GM19025 (cell line): ENCODE data around the gene RNF13.
"Not testable (repeated sequence)": the region's sequence is repeated elsewhere in the genome, so short reads cannot be mapped to it uniquely, and the experiment has no call there.

Experiments used
- ATAC-seq: cut with Tn5 transposase; IDR thresholded peaks from one replicate; pipeline ENCODE4 v1.9.1; 2021; ENCODE audit warnings: mild to moderate bottlenecking, low read depth, moderate library complexity; ENCODE audit not compliant: unreplicated experiment

Gene RNF13

DNA sequence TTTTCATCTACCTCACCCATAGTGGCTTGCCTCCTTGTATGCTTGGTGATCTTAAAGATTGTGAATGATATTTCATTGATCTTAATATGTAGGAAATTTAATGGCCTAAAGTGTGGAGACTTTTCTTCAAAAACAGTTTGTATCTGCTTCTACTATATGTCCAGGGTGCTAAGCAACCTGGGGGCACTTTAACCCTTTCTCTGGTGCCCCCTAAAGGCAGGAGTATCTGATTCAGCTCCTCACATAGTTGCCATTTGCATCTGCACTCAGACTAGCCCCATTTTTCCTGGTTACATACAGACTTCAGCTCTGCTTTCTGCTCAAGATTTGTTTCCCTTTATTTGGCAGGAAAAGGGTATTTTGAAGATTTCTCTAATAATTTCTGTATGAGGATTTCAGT is 162.9 kb downstream of the RNF13 start:
- no peak for ATAC-seq

DNA sequence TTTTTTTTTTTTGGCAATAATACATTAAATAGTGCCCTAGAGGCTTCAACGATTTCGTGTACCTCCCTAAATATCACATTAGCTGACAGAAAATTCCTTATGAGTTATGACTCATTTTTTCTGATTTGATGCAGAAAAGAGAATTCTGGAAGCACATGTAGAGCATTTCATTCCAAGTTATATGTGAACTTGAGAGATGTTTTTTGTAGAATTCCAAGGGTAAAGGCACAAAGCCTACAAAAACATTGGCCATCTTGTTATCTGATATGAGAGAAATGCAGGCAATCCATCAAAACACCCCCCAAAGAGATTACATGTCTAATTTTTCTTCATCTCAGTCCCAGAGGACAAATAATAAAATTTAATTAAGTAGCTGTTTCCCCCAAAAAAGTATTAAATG is 164.4 kb downstream of the RNF13 start:
- no peak for ATAC-seq

DNA sequence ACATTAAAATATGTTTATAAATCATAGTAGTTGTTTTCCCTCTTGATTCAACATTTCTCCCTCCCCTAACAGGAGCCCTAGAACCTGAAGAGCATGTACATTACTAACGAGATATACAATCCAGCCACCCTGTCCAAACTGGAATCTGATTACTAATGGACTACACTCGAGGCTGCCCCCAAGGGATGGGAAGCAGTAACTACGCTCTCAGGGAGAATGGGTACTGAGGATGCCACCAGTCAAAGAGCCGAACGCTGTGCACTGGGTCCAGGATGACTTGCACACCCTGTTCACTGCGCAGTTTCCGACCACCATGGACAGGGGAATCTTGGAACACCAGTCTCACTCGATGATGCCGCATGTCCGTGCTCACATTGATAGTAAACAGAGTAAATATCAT is 169.0 kb downstream of the RNF13 start:
- ATAC-seq, result not testable (repeated sequence)

DNA sequence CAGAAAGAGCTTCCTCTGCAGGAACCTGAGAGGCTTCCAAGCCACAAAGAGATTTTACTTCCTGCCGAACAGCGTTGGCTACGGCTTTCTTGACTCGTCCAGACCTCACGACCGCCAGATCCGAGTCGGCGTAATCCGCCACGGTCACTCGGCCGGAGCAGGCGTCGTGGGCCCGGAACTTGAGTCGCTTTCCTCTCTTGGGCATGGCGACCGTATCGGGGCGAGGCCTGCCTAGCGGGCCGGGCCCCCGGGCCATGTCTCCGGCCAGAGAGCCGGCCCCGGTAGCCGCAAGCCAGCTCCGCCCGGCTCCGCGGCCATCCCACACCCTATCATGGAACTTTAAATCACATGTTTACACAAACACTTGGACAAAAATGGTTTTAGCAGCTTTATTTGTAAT is 170.0 kb downstream of the RNF13 start:
- ATAC-seq, result not testable (repeated sequence)

DNA sequence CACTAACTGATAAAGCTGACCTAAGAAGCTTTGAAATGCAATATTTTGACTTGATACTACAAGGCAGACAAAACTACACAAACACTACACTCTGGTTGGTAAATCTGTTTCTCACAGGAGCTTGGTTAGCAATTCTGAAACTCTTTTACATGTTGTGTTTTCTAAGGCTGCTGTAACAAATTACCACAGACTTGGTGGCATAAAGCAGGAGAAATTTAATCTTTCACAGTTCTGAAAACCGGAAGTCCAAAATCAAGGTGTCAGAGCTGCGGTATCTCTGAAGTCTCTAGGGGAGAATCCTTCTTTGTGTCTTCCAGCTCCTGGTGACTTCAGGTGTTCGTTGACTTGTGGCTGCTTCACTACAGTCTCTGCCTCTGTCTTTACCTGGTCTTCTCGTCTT is 170.6 kb downstream of the RNF13 start:
- ATAC-seq, result no peak

DNA sequence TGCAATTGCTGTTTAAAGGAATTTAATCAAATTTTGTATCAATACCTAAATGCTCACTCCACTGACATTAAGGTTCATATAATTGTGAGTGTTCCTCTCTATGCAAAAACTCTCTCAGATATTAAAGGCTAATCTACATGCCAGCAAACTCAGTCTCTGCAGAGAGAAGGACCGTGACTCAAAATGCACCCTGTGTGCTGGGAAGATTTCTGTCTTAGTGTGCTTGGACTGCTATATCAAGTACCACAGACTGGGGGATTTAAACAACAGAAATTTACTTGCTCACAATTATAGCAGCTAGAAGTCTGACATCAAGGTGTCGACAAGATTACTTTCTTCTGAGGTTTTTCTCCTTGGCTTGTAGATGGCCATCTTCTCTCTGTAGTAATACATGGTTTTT is 176.3 kb downstream of the RNF13 start:
- no peak for ATAC-seq

DNA sequence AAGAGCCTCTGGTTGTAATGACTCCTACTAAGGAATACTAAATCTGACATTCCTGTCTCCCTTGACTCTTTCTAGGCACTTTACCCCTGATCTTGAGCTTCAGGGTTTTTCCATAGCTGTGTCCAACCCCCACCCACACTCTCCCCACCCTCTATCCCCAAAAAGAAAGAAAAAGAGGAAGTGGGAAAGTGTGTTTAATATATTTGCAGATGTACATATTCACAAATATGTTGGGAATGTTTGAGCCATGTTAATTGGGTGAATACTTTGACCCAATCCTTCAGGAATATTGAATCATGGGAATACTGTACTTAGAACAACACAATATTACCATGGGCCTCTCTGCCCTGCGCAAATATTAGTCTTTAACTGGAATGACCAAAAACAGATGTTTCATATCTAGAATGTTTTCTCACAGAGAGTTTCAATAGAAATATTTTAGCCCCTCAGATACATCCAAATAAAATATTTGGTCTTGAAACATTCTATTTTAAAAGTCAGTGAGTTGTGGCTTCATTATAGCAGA is 177.5 kb downstream of the RNF13 start:
- no peak for ATAC-seq

DNA sequence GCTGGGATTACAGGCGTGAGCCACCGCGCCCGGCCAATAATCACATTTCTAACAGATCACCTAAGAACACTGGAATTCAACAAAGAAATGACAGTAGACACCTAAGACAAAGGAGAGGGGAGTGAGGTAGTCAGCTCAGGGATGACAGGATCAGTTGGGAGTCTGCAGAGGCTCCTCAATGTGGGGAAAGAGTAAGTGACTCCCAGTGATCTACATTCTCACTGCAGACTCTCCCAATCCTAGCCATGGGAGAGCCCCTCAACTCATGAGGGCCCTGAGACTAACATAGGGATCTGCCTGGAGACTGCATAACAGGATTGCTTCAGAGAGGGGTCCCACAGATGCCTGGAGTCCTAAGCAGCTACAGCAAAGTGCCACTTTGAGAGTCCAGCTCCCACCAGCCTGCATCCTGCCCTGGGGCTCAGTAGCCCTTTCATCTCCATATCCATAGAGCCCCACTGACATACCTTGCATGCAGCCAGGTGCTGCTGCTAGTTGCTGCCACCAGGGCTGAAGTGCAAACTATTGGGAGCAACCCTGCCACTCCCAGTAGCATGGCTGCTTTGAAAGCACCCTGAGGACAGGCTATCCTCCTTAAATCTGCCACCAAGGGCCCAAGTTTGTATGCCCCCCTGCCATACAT is 179.5 kb downstream of the RNF13 start:
- ATAC-seq, result no peak

DNA sequence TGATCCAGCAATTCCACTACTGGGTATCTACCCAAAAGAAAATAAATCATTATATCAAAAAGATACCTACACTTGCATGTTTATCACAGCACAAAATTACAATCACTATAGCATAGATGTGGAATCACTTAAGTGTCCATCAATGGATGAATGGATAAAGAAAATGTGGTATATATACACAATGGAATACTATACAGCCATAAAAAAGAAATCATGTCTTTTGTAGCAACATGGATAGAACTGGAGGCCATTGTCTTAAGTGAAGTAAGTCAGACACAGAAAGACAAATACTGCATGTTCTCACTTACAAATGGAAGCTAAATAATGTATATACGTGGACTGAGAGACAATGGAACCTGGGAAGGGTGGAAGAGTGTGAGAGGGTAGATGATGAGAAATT is 185.9 kb downstream of the RNF13 start:
- ATAC-seq, result no peak

DNA sequence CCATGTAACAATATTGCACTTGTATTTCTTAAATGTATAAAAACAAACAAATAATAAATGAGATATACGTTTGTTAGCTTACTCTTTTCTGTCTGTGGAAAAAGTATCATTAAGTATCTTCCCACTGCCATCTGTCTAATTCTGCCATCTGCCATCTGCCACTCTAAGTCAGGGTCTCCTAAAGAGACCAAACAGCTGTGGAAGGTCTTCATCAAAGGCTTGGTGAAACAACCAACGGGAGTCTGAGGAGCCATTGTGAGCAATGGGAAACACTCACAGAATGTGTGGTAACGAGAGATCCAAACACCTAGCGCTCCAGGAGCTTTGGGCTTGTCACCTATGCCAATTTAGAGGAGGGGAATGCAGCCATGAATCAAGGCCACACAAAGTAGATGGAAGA is 186.4 kb downstream of the RNF13 start:
- ATAC-seq, result no peak

DNA sequence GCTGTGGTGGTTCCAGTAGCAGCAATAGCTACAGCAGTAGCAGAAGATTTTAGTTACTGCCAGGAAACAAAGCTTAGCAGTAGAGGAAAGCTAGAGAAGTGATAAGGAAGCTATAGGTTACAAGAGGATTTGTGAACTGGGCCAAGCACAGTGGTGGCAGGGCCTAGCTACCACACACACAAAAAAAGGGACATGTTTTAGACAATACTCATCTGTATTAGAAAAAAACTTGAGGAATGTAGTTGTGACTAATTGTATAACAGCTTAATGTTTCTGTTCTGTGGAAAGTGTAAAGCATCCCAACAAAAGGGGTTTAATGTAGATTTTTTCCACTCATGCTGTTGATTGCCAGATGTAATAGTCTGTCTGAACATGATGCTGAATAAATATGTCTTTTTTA is 187.6 kb downstream of the RNF13 start:
- ATAC-seq, result no peak

DNA sequence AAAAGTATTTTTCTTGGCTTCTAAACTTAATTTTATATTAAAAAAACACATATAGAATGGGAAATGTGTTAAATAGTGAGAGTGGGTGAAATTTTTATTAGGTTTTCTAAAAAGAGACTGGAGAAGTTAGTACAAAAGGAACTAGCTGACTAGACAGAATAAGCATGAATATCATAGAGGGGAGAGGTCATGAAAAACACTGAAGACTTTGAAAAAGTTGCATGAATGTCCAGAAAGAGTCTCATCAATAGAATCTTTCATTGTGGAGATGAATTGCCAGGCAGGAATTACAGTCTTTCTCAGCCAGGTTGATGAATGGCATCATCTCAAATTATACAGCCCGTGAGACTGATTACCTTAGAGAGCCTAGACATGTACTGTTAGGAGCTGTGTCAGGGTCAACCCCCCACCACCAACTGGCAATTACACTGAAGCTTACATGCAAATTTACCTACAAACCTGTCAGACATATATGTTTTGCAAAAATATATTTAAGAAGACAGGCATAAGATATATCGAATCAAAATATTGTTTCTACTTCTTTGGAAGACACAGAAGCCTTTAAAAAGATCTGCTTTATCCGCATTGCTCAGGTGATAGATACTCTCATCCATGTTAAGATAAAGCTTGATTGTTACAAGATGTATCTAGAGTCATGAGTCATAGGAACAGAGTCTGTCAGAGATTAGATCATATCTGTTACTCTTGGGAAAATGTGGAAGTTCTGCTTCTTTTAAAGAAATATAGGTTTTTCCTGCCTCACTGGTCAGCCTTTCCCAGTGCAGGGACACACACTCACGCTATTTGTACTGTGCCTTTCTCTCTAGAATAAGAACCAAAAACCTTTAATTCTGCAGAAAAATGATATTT is 192.5 kb downstream of the RNF13 start:
- no peak for ATAC-seq

DNA sequence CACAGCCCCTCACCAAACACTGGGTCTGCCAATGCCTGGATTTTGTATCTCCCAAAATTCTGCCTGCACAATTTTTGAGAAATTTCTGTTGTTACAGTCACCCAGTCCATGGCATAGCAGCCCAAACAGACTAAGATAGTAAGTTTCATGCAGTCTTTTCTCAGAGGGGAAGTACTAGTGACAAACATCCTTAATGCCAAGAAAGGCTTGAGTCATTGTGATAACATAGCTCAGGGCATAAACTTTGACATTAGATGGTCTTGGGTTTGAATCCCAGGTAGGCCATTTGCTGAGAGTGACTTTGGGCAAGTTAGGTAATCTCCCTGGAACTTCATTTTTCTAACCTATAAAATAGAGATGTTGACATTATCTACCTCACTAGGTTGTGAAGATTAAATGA is 193.8 kb downstream of the RNF13 start:
- no peak for ATAC-seq
